ENCODE data around the gene RASGRF1. TPM values are rescaled to one million over a fixed set of nuclear protein-coding genes. Genes with fewer than 3 reads are reported as not detected.

The RASGRF1 gene
- total and polyA plus RNA-seq, 12 donors: 0.11 to 6.9 (median 0.46) TPM

DNA sequence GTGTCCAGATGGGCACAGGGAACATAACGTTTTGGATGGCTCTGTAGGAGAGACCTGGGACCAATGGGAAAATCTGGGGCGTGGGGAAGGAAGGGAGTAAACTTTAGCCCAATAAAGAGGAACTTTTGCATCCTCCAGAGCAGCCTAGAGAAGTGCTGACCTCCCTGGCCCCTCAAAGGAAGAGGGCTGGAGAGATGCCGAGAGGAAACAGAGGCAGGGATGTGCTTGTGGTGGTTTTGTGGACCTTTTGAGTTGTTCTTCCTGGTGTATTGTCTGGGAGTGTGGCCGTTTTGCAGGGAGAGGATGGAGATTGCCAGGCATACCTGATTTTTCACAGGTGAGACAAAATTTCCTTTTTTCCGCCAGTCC is 155.9 kb downstream of the RASGRF1 start:
- intact Hi-C loops (cut with DNase I): no loop called here
- peaks cover 0 to 24% of the 10 kb centered on the region in 2 donors for H3K36me3 ChIP-seq (replicated peaks in 1 of 2)
- H3K27ac ChIP-seq: no peak overlapping the region
- H3K27me3 ChIP-seq: no peaks in the 10 kb centered on the region
- TF ChIP-seq CTCF (IDR thresholded peaks at IDR 0.05) (no peak), POLR2A (IDR thresholded peaks at IDR 0.05) (no peak)
- WGBS, 4 donors: 63 to 77% (median 73%) methylated on average over 5 of the region's 5 CpGs
- H3K9me3 ChIP-seq (replicated peaks in 1 of 3): no peaks in the 10 kb centered on the region
- H3K4me1 ChIP-seq (replicated peaks in 1 of 2): peaks cover 7 to 38% of the 10 kb centered on the region in 2 donors
- no peak overlapping the region for H3K4me3 ChIP-seq
- DNase-seq: peak in 1 of 7 donors; percentile 17

DNA sequence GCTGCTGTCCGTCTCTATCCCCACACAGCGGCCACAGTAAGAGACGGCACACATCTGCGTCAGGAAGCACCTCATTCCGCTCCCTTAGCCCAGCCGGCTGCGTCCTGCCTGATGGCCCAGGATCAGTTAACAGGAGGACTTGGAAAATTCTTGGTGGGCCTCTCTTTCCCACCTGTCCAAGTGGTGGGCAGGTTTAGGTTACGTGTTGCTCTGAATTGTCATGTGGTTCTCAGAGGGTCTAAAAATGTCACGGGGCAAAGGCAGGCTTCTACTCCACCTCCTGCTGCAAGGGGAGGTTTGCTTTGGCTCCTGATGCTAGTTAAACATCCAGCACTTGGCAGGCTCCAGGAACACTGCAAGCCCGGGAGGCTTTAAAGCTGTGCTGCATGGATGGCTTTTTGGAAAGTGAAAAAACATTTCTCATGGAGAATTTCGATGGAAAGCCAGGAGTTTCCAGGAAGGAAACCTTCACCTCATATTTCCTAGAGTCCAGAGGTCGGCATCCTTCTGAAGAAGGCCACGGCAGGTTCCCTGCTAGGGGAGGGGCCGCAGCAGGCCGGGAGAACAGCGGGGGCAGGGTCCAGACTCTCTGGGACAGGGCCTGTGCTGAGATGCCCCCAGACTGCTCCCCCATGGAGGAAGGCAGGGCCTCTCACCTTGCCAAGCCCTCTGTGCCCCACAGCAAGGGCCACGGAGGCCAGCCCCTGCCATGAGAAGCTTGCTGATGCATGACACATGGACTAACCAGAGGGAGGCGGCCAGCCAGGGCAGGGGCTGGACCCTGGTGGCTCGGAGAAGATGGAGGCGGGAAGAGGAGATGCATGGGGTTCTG is 156.5 kb downstream of the RASGRF1 start:
- no peak for TF ChIP-seq POLR2A (IDR thresholded peaks at IDR 0.05)
- no peak for TF ChIP-seq CTCF (IDR thresholded peaks at IDR 0.05)
- peak in 1 of 7 donors; percentile 7 for DNase-seq
- H3K36me3 ChIP-seq (replicated peaks in 1 of 2): peaks cover 0 to 24% of the 10 kb centered on the region in 2 donors
- no peaks in the 10 kb centered on the region for H3K9me3 ChIP-seq (replicated peaks in 1 of 3)
- no peaks in the 10 kb centered on the region for H3K27me3 ChIP-seq
- no peak overlapping the region for H3K27ac ChIP-seq
- no peak overlapping the region for H3K4me3 ChIP-seq
- 69 to 76% (median 75%) methylated on average over 13 to 20 of the region's 20 CpGs for WGBS, 4 donors
- intact Hi-C loops (cut with DNase I): no loop called here
- peaks cover 7 to 38% of the 10 kb centered on the region in 2 donors for H3K4me1 ChIP-seq (replicated peaks in 1 of 2)

DNA sequence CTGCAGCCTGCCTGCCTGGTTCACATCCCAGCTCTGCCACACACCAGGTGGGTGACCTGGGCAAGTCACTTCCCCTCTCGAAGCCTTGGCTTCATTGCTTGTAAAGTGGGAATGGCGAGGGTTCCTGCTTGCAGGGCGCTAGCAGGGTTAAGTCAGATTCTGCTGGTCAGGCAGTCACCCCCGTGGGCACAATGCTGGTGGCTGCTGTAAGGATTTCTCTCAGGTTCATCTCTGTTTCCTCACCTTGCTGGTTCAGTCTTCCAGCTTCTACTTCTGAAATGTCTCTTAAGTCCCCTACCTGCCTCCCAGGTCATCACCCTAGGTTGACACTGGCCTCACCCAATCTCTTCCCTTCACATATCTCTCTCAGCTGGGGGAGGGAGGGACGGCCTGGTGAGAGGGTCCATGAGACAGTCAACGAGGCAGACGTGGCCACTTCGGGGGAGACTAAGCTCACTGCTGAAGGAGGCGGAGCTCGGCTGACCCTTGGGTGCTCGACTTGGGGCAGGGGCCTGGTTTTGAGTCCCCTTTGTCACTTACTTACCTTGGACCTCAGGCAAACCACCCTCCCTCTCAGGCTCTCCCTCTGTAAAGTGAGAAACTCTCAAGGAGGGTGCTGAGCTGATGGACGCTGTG is 157.3 kb downstream of the RASGRF1 start:
- Histone ChIP-seq H3K9me3 (replicated peaks in 1 of 3) (no peaks in the 10 kb centered on the region), H3K36me3 (replicated peaks in 1 of 2) (peaks cover 0 to 24% of the 10 kb centered on the region in 2 donors), H3K27me3 (no peaks in the 10 kb centered on the region), H3K4me3 (no peak overlapping the region), H3K27ac (no peak overlapping the region), H3K4me1 (replicated peaks in 1 of 2) (peaks cover 7 to 37% of the 10 kb centered on the region in 2 donors)
- TF ChIP-seq CTCF (IDR thresholded peaks at IDR 0.05): no peak
- TF ChIP-seq POLR2A (IDR thresholded peaks at IDR 0.05): no peak
- intact Hi-C loops (cut with DNase I): no loop called here
- WGBS, 4 donors: 81 to 90% (median 88%) methylated on average over 11 to 12 of the region's 12 CpGs
- no peak for DNase-seq

- peak in 2 of 7 donors; percentile 7 to 27 for DNase-seq
- H3K27ac ChIP-seq: peak overlapping the region in 2 of 5 donors; percentile 84 to 93
- H3K9me3 ChIP-seq (replicated peaks in 1 of 3): no peaks in the 10 kb centered on the region
- TF ChIP-seq POLR2A (IDR thresholded peaks at IDR 0.05) (no peak), CTCF (IDR thresholded peaks at IDR 0.05) (no peak)
- peaks cover 0 to 24% of the 10 kb centered on the region in 2 donors for H3K36me3 ChIP-seq (replicated peaks in 1 of 2)
- H3K4me3 ChIP-seq: no peak overlapping the region
- H3K4me1 ChIP-seq (replicated peaks in 1 of 2): peaks cover 7 to 28% of the 10 kb centered on the region in 2 donors
- no peaks in the 10 kb centered on the region for H3K27me3 ChIP-seq
- 81 to 93% (median 90%) methylated on average over 8 to 13 of the region's 13 CpGs for whole genome bisulfite sequencing, 4 donors
- intact Hi-C loops (cut with DNase I): no loop called here
Measured at GRCh38 chr15:78932258-78932808, 158.2 kb downstream of the RASGRF1 start.

Data from adrenal gland (tissue), 12 donors.